H7 (cell line): Measurements from ENCODE around the gene WDR4. TPM values are rescaled to one million over a fixed set of nuclear protein-coding genes. Genes with fewer than 3 reads are reported as not detected.
"Not testable (repeated sequence)": the region's sequence is repeated elsewhere in the genome, so short reads cannot be mapped to it uniquely, and the experiment has no call there.

Experiments
- DNase-seq: peaks from one replicate; pipeline ENCODE4 v3.0.0; 2012
- H3K27me3 ChIP-seq: 2 replicates; pipeline ENCODE4 v1.6.0; 2011; ENCODE audit warnings: mild to moderate bottlenecking, low read length; ENCODE audit not compliant: control insufficient read depth, insufficient read depth
- H3K36me3 ChIP-seq: replicated peaks from 2 replicates; pipeline ENCODE4 v1.5.1; 2011; ENCODE audit warnings: low read length; ENCODE audit not compliant: control insufficient read depth, insufficient read depth
- H3K4me3 ChIP-seq: 2 replicates; pipeline ENCODE4 v1.5.1; 2011; ENCODE audit warnings: low read depth, mild to moderate bottlenecking, control low read depth, low read length, moderate library complexity; ENCODE audit not compliant: insufficient read depth
- total RNA-seq: library from RNA; depleted of rRNA; stranded (reverse); fragments of >200 nt; shearing (Covaris generic); gene quantifications from 2 replicates; pipeline ENCODE4 v1.2.3, GENCODE V29; 2014; rRNA removed

WDR4 gene, protein sequence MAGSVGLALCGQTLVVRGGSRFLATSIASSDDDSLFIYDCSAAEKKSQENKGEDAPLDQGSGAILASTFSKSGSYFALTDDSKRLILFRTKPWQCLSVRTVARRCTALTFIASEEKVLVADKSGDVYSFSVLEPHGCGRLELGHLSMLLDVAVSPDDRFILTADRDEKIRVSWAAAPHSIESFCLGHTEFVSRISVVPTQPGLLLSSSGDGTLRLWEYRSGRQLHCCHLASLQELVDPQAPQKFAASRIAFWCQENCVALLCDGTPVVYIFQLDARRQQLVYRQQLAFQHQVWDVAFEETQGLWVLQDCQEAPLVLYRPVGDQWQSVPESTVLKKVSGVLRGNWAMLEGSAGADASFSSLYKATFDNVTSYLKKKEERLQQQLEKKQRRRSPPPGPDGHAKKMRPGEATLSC
- 12.9 and 15.3 TPM in 2 replicates for total RNA-seq

GRCh38 chr21:42878993-42879787 is at the start of gene WDR4:
TSS of gene WDR4 (minus strand) at chr21:42879539. CDS start at chr21:42879495, 44 bp downstream.
- Histone ChIP-seq H3K27me3 (no peaks in the 10 kb centered on the region), H3K36me3 (peaks cover 7% of the 10 kb centered on the region), H3K4me3 (peak within 1 kb of the TSS; percentile 98)
- DNase-seq = peak; percentile 99

- not testable (repeated sequence) for DNase-seq, H3K36me3 ChIP-seq, H3K4me3 ChIP-seq, H3K27me3 ChIP-seq
Observed at GRCh38 chr21:42927474-42928200, 48.3 kb upstream of the WDR4 start.

- peak; percentile 43 for DNase-seq
Observed at GRCh38 chr21:42925114-42925926, 46.0 kb upstream of the WDR4 start, which contains the start of gene ERVH48-1. TSS of gene ERVH48-1 (minus strand) at chr21:42925630. CDS start at chr21:42919006, 6,624 bp downstream.

DNA sequence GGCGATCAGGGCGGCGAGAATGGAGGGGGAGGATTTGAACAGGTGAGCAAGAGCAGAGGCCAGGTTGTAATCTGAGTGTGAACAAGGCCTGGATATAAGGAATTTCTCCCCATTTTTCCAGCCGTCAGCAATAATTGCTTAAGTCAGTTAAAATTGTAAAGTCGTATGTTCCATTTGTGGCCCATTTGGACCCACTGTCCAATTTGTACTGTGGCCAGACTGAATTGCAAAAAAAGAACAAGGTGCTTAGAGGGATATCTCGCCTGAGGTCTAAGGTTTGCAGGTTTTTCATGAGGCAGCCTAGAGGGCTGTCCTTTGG is 45.1 kb upstream of the WDR4 start:
- DNase-seq = no peak
- H3K36me3 ChIP-seq = peaks cover 29% of the 10 kb centered on the region
- no peaks in the 10 kb centered on the region for H3K27me3 ChIP-seq
- peak overlapping the region; percentile 64 for H3K4me3 ChIP-seq

More at GRCh38 chr21:42925114-42925926, 46.0 kb upstream of the WDR4 start, which contains the start of gene ERVH48-1:
- Histone ChIP-seq H3K4me3 (peak within 1 kb of the TSS; percentile 64), H3K36me3 (peaks cover 20% of the 10 kb centered on the region), H3K27me3 (no peaks in the 10 kb centered on the region)

DNA sequence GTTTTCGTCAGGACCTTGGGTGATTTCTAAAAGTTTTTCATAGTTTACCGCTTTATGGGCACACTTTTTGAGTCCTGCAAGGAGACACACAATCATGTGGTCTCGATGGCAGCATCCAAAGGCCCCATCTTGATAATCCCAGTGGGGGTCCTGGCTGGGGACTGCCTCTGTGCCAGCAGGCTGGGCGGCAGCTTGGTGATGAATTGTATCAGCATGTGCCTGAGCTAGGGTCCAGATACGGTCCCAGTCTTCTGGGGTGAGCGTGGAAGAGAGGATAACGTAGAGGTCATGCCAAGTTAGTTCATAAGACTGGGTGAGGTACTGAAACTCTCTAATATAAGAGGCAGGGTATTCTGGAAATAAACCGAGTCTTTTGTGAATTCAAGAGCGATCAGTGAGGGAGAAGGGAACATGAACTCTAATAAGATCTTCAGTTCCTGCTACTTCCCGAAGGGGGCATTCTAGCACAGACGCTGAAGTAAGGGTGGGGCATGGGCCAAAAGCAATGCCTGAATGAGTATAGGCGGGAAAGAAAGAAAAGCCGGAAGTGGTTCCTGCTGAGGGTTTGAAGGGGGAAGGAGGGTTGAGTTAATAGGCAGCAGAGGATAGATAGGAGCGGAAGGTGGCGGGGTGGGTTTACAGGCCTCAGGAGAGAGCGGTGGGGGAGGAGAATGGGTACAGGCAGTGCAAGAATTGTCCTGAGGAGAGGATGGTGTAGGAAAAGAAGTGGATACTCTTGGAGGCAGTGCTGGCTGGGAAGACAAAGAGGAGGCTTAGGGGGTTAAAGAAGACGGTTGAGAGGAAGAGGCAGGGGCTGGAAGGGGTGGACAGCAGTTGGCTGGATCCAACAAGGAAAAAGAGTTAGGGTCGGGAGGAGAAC is 44.5 kb upstream of the WDR4 start:
- peak; percentile 91 for DNase-seq
- Histone ChIP-seq H3K4me3 (peak overlapping the region; percentile 64), H3K27me3 (no peaks in the 10 kb centered on the region), H3K36me3 (peaks cover 31% of the 10 kb centered on the region)

- peak overlapping the region; percentile 64; the same call in 1 of the 2 replicates for H3K4me3 ChIP-seq
- H3K27me3 ChIP-seq = no peaks in the 10 kb centered on the region
- DNase-seq = no peak
- peaks cover 33% of the 10 kb centered on the region for H3K36me3 ChIP-seq
Observed at GRCh38 chr21:42922918-42923317, 43.6 kb upstream of the WDR4 start.

DNA sequence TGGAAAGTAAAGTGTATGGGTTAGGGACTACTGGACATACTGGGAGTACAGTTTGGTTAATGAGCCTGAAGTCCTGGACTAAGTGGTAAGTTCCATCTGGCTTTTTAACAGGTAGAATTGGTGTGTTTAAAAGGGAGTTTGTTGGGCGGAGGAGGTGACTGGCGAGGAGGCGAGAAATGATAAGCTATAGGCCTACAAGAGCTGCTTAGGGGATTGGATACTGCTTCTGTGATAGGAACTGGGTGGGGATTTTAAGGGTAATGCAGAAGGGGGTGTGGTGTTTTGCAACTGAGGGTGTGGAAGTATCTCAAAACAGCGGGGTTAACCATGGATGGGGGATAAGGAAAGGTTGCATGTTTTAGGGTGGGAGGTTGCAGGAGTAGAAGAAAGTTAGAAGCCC is 42.6 kb upstream of the WDR4 start:
- no peak for DNase-seq
- no peaks in the 10 kb centered on the region for H3K27me3 ChIP-seq
- H3K36me3 ChIP-seq = peaks cover 33% of the 10 kb centered on the region
- peak overlapping the region; percentile 6; the same call in 1 of the 2 replicates for H3K4me3 ChIP-seq

- no peak overlapping the region for H3K4me3 ChIP-seq
- DNase-seq = no peak
- H3K27me3 ChIP-seq = no peaks in the 10 kb centered on the region
- peaks cover 31% of the 10 kb centered on the region for H3K36me3 ChIP-seq
Observed at GRCh38 chr21:42918291-42918690, 39.0 kb upstream of the WDR4 start.

- no peak overlapping the region for H3K4me3 ChIP-seq
- no peaks in the 10 kb centered on the region for H3K27me3 ChIP-seq
- peaks cover 8% of the 10 kb centered on the region for H3K36me3 ChIP-seq
- DNase-seq = no peak
Observed at GRCh38 chr21:42913476-42913875, 34.1 kb upstream of the WDR4 start.

DNA sequence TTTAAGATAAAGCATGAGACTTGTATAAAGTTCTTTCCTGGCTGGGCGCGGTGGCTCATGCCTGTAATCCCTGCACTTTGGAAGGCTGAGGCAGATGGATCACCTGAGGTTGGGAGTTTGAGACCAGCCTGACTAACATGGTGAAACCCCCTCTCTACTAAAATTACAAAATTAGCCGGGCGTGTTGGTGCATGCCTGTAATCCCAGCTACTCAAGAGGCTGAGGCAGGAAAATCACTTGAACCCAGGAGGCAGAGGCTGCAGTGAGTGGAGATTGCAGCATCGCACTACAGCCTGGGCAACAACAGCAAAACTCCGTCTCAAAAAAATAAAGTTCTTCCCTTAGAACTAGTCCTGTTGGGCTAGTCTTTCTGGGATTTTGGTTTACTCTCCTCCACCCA is 32.6 kb upstream of the WDR4 start:
- H3K4me3 ChIP-seq = not testable (repeated sequence)

GRCh38 chr21:42908484-42908883 is 29.1 kb upstream of the WDR4 start:
- not testable (repeated sequence) for DNase-seq, H3K4me3 ChIP-seq, H3K27me3 ChIP-seq
- peaks cover 21% of the 10 kb centered on the region for H3K36me3 ChIP-seq

More for the DNA sequence above, 32.6 kb upstream of the WDR4 start:
- DNase-seq, H3K27me3 ChIP-seq, H3K36me3 ChIP-seq: not testable (repeated sequence)

- no peak for DNase-seq
- Histone ChIP-seq H3K36me3 (peaks cover 26% of the 10 kb centered on the region), H3K27me3 (no peaks in the 10 kb centered on the region), H3K4me3 (no peak overlapping the region)
Observed at GRCh38 chr21:42906233-42906632, 26.9 kb upstream of the WDR4 start.

GRCh38 chr21:42905195-42905594 is 25.9 kb upstream of the WDR4 start:
- Histone ChIP-seq H3K27me3 (no peaks in the 10 kb centered on the region), H3K36me3 (peaks cover 31% of the 10 kb centered on the region), H3K4me3 (no peak overlapping the region)
- no peak for DNase-seq
